Measurements from ENCODE around the gene FKBP15. TPM values are rescaled to one million over a fixed set of nuclear protein-coding genes. Genes with fewer than 3 reads are reported as not detected.
"Not testable (repeated sequence)": the region's sequence is repeated elsewhere in the genome, so short reads cannot be mapped to it uniquely, and the experiment has no call there.

FKBP15 gene
- total and polyA plus RNA-seq, 2 of the 4 experiments (the other 2 are of a cell fraction) = 20.4 to 25.5 TPM

DNA sequence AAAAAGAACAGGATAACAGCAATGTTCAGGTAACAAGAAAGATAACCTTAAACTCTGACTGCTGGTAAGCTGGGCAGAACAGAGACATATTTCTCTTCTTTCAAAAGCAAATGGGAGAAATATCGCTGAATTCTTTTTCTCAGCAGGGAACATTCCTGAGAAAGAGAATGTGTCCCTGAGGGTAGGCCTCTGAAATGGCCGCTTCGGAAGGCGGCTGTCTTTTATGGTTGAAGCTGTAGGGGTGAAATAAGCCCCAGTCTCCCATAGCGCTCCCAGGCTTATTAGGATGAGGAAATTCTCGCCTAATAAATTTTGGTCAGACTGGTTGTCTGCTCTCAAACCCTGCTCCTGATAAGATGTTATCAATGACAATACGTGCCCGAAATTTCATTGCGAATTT, 80.2 kb downstream of the FKBP15 start:
- H2AK5ac ChIP-seq (ENCODE audit: low read depth, low read length); H2BK20ac ChIP-seq (ENCODE audit: low read depth, low read length); H2BK15ac ChIP-seq (ENCODE audit: low read depth, low read length); H3K9ac ChIP-seq (ENCODE audit: low read depth, low read length); H3K79me1 ChIP-seq (ENCODE audit: low read depth in 1 of 2, low read length in 2 of 2); H2AFZ ChIP-seq (replicated peaks; ENCODE audit: low read length, poor library complexity); H3K23ac ChIP-seq (ENCODE audit: low read depth, low read length); DNase-seq; POLR2A ChIA-PET (ENCODE audit: unreplicated experiment); H4K8ac ChIP-seq (ENCODE audit: low read depth in 2 of 2, low read length in 2 of 2); H2BK5ac ChIP-seq (ENCODE audit: low read depth, low read length, poor library complexity, severe bottlenecking); H4K5ac ChIP-seq (ENCODE audit: low read depth, low read length); H4K91ac ChIP-seq (ENCODE audit: insufficient read depth, low read depth, low read length); H3K9me3 ChIP-seq (ENCODE audit: control insufficient read depth, insufficient read depth, low read length); H3K4me2 ChIP-seq (ENCODE audit: low read depth, low read length); CTCF ChIA-PET; H2AK9ac ChIP-seq (replicated peaks; ENCODE audit: low read depth, low read length, poor library complexity); H3K18ac ChIP-seq (ENCODE audit: low read depth, low read length); dilution Hi-C loops (cut with HindIII; ENCODE audit: low sequenced_read_pairs, unreplicated experiment); H3K4me1 ChIP-seq (ENCODE audit: control insufficient read depth, insufficient read depth, low read length); ATAC-seq (ENCODE audit: low read depth); H3K4ac ChIP-seq (ENCODE audit: low read depth, low read length); H3K9me1 ChIP-seq (ENCODE audit: insufficient read depth, low read length); H3K4me3 ChIP-seq (ENCODE audit: insufficient read depth, low read depth, low read length); in situ Hi-C loops (cut with MboI; ENCODE audit: low sequenced_read_pairs); BruUV-seq (replicated peaks); H3K36me3 ChIP-seq (ENCODE audit: control insufficient read depth, insufficient read depth, low read length); H3K27ac ChIP-seq (ENCODE audit: insufficient read depth, low read length); H3K56ac ChIP-seq (ENCODE audit: extremely low read depth, insufficient read depth, low read length); H4K20me1 ChIP-seq (ENCODE audit: insufficient read depth, low read length); H3K14ac ChIP-seq (replicated peaks; ENCODE audit: low read depth, low read length); intact Hi-C loops (cut with micrococcal nuclease); H2BK120ac ChIP-seq (ENCODE audit: low read depth, low read length): not testable (repeated sequence)
- peaks cover 23% of the 10 kb centered on the region for H3K27me3 ChIP-seq (ENCODE audit: control insufficient read depth, insufficient read depth, low read length)
- WGBS, 2 experiments (ENCODE audit: extremely low coverage in 2 of 2, insufficient read length in 1 of 2) = 72% methylated on average over 4 of the region's 9 CpGs; no CpG with 5 or more reads in 1 of the 2 experiments

Data from IMR-90 (cell line).